Stimulated activated CD8-positive, alpha-beta memory T cell treated with anti-CD3 and anti-CD28 coated beads, Interleukin-2, amount 100 ng/mL, for 48 hours (primary cell): Measurements from ENCODE around the gene FAM20C.
"Not testable (repeated sequence)": the region's sequence is repeated elsewhere in the genome, so short reads cannot be mapped to it uniquely, and the experiment has no call there.

Experiments
- DNase-seq, 2 donors: peaks; one replicate each; pipeline ENCODE4 v3.0.0-alpha.2; 2020; ENCODE audit warnings: low read depth in 2 of 2

FAM20C gene

GRCh38 chr7:191105-191980 lies 1.0 kb upstream of the FAM20C start:
- DNase-seq: no peak

- no peak for DNase-seq
Measured at GRCh38 chr7:192701-193480, 520 bp downstream of the FAM20C start.

- no peak for DNase-seq
Measured at GRCh38 chr7:193481-194251, 1.3 kb downstream of the FAM20C start.

DNA sequence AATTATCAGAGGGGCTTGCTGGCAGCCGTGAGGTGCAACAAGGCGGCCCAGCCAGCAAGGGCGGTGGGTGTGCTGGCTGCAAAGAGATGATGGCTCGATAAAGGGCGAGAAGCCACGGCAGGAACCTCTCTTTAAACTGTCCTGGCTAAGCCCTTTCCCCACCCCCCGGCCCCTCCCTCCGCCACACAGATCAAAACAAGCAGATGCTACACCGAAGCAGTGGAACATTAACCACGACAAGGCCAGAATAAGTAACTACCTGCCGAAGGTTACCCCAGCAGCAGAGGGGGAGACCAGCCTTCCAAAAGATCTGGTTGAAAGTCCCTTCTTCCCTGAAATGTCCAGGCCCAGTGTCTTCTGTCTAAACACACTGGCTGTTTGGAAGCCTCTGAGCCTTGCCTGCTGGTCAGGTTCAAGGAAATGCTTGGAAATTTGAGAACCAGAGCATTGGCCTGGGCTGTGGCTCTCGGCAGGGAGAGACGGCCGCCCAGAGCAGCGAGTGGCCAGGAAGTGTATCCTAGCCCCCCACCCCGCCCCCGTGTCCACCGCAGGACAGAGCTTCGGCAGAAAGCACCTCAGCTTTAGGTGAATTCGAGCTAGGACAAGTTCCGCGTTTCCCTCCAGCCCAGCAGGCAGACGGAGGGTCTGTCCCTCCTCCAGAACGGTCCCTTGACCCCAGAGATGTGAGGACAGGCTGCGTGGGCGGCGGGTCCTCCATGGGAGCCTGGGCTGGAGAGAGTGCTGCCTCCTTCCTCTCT lies 2.1 kb downstream of the FAM20C start:
- DNase-seq: no peak

- DNase-seq: no peak
Measured at GRCh38 chr7:195010-195829, 2.8 kb downstream of the FAM20C start.

GRCh38 chr7:195830-196128 lies 3.4 kb downstream of the FAM20C start:
- DNase-seq: no peak

DNA sequence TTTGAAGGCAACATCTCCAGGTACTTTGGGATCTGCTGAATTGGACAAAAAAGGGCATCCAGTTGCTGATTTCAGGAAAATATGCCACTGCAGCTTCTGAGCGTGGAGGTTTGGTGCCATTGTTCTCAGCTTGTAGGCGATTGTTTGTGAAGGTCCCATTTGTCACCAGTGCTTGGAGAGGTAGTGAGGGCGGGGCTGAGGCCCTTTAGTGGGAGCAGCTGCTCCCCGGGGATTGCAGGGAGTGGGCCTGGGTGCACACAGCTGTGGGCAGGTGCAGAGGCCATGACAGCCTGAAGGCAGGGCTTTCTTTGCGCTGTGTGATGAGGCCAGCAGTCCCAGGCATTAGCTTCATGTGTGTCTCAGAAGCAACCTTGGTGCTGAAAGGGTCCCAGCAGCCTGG lies 3.9 kb downstream of the FAM20C start:
- DNase-seq: no peak

DNA sequence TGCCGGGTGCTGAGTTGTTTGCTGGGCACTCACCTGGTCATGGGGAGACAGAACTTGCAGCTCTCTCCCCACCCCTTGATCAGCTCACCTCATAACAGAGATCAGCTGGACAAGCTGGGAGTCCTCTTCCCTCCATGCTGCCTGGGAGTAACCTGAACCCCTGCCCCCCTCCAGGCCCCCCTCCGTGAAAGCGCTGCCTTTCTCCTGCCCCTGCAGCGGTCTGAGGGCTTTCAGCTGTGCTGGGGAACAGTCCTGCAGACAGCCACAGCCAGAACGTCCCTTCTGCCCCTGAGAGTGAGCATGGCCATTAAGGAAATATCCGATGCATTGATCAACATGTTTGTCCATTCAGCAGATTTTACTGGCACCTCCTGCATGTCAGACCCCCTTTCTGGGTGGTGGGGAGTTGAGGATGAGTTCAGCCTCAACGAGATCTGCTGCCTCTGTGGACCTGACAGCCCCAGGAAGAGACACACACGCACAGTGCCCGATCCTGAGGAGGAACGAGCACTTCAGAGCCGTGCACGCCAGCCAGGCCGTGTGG lies 4.5 kb downstream of the FAM20C start:
- DNase-seq: no peak

- DNase-seq: no peak
Measured at GRCh38 chr7:197413-198335, 5.3 kb downstream of the FAM20C start.

DNA sequence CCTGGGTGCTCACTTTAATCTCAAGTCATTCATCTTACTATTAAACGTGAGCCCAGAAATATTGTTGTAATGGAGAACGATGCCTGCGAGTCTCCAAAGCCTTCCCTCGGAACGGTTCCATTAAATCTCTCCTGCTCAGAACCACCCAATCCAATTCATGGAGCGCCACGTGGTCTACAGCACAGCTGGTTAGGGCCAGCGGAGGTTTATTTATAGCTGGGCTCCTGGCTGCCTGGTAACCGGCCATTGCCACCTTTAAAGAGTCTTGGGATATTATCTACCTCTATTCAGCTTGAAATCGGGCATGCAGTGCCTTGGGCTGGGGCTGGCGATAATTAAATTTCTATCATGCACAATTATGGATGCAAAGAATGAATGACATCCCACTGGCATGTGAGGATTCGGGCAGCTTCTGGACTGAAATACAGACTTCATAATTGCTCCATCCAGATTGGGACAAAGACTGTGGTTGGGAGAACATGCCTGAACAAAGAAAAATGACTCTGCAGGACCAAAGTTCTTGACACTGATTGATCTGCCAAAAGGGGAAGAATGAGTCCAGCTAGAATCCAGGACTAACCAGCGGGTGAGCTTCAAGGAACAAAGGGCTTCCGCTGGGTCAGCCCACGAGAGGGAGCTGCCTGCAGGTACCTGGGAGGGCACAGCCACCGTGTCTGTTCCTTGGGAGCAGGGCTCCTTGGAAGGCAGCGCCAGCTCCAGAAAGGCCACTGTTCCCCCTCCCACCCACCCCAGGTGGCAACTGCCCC lies 7.3 kb downstream of the FAM20C start:
- DNase-seq: no peak

- no peak for DNase-seq
Measured at GRCh38 chr7:200290-200689, 7.9 kb downstream of the FAM20C start.

GRCh38 chr7:200704-201103 lies 8.3 kb downstream of the FAM20C start:
- DNase-seq: no peak

GRCh38 chr7:204326-204725 lies 12.0 kb downstream of the FAM20C start:
- no peak for DNase-seq

DNA sequence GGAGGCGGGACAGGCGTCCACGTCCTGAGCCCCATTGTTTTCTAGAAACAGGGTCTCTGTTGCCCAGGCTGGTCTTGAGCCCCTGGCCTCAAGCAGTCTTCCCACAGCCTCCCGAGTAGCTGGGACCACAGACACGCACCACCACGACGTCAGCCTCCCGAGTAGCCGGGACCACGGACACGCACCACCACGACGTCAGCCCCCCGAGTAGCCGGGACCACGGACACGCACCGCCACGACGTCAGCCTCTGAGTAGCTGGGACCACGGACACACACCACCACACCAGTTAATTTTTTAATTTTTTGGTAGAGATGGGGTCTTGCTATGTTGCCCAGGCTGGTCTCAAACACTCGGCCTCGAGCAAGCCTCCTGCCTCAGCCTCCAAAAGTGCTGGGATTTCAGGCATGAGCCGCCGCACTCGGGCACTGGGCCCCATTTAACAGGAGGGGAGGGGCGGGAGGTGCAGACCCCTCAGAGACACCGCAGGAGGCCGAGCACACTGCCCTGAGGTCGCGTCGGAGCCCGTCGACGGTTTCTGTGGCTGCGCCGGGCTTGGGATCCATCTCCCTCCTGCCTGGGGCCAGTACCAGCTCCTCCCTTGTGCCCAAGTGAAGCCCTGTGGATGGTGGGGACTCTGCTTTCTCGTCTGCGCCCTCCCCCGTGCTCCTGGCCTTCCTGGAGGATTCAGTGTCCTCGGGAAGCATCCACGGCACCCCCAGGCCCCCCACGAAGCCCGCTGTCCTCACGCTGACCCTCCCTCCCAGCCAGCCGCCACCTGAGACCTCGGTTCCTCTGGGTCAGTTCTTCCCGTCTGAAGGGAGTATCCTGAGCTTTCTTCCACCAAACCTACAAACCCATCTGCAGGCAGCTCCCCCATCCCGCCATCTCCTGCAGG lies 13.0 kb downstream of the FAM20C start:
- no peak for DNase-seq

DNA sequence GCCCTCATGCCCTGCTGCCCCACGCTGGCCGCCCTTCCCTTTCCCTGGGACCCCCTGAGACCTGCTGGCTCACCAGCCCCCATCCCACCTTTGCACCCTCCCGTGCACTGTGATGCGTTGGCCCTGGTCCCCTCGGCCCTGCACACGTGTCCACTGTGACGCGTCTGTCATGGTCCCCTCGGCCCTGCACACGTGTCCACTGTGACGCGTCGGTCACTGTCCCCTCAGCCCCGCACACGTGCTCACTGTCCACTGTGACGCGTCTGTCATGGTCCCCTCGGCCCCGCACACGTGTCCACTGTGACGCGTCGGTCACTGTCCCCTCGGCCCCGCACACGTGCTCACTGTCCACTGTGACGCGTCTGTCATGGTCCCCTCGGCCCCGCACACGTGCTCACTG lies 14.0 kb downstream of the FAM20C start:
- not testable (repeated sequence) for DNase-seq

- no peak for DNase-seq
Measured at GRCh38 chr7:207418-208129, 15.2 kb downstream of the FAM20C start.

GRCh38 chr7:208130-208673 lies 15.8 kb downstream of the FAM20C start:
- DNase-seq: no peak
